Endothelial cell of umbilical vein (primary cell): Measurements from ENCODE around the gene GALNT12. TPM values are rescaled to one million over a fixed set of nuclear protein-coding genes. Genes with fewer than 3 reads are reported as not detected.

ENCODE experiments used
- BruUV-seq: library from RNA; stranded (reverse); fragments of 400-500 nt; replicated peaks from 2 replicates; lab custom pipeline; 2021; lab: Mats Ljungman, UMichigan
- CTCF ChIA-PET: fragments of 300-600, 350-600 bp; sonication (Branson Sonifier 250); formaldehyde crosslinking; loops from one replicate; lab custom pipeline; 2021; ENCODE audit warnings: antibody characterized with exemption, inconsistent platforms; lab: Charles Lee
- POLR2A ChIA-PET: fragments of 300-600, 350-600 bp; sonication (Branson Sonifier 250); formaldehyde crosslinking; loops from one replicate; lab custom pipeline; 2021; ENCODE audit warnings: antibody characterized with exemption, inconsistent platforms; lab: Charles Lee
- DNase-seq: peaks from one replicate; pipeline ENCODE4 v3.0.0-alpha.2; 2011; ENCODE audit warnings: low read depth, low spot score
- FAIRE-seq: peaks from 2 replicates; lab custom pipeline; 2011; peaks lifted over from hg19 to GRCh38; lab: Jason Lieb, UNC
- H2AFZ ChIP-seq: 2 replicates; pipeline ENCODE4 v1.6.0; 2012; ENCODE audit warnings: low read depth, low read length, control low read depth, inconsistent platforms
- H3K27ac ChIP-seq: 2 replicates; pipeline ENCODE4 v1.5.1; 2011; ENCODE audit warnings: low read depth, mild to moderate bottlenecking, control low read depth, low read length, moderate library complexity; ENCODE audit not compliant: insufficient read depth
- H3K27me3 ChIP-seq, 2 experiments: 2 replicates each; pipeline versions ENCODE4 v1.6.0 to v1.6.1; 2011; ENCODE audit warnings: low read length in 2 of 2, mixed read lengths in 1 of 2; ENCODE audit not compliant: control insufficient read depth in 2 of 2, insufficient read depth in 2 of 2
- H3K36me3 ChIP-seq, 2 experiments: 2 replicates in 1 of 2; 3 replicates in 1 of 2; pipeline ENCODE4 v1.5.1; 2011; ENCODE audit warnings: low read length in 2 of 2, mild to moderate bottlenecking in 1 of 2, moderate library complexity in 1 of 2; ENCODE audit not compliant: control insufficient read depth in 2 of 2, insufficient read depth in 2 of 2; ENCODE audit errors: extremely low read depth in 1 of 2
- H3K4me1 ChIP-seq: 3 replicates; pipeline ENCODE4 v1.5.1; 2011; ENCODE audit warnings: mild to moderate bottlenecking, low read length; ENCODE audit not compliant: control insufficient read depth, insufficient read depth; ENCODE audit errors: extremely low read depth
- H3K4me2 ChIP-seq: 2 replicates; pipeline ENCODE4 v1.6.1; 2011; ENCODE audit warnings: low read length, control low read depth, mixed read lengths; ENCODE audit not compliant: insufficient read depth
- H3K4me3 ChIP-seq, 3 experiments: fragments of 200-600 bp in 1 of 3; sonication (generic), shearing (Covaris generic) in 1 of 3; replicated peaks in 1 of 3; 2 replicates each; pipeline ENCODE4 v1.5.1; 2011 to 2016; ENCODE audit warnings: control low read depth in 3 of 3, low read length in 3 of 3, mild to moderate bottlenecking in 2 of 3, inconsistent platforms in 1 of 3, low read depth in 1 of 3, moderate library complexity in 1 of 3; ENCODE audit not compliant: insufficient read depth in 1 of 3
- H3K79me2 ChIP-seq: 2 replicates; pipeline ENCODE4 v1.6.0; 2012; ENCODE audit warnings: low read length, inconsistent platforms; ENCODE audit not compliant: control insufficient read depth, insufficient read depth
- H3K9ac ChIP-seq: replicated peaks from 2 replicates; pipeline ENCODE3; 2011; ENCODE audit warnings: low read length, control low read depth; ENCODE audit not compliant: insufficient read depth; ENCODE audit errors: extremely low read depth
- H3K9me1 ChIP-seq: replicated peaks from 3 replicates; pipeline ENCODE4 v1.6.0; 2011; ENCODE audit warnings: mild to moderate bottlenecking, low read length; ENCODE audit not compliant: control insufficient read depth, insufficient read depth; ENCODE audit errors: extremely low read depth
- H3K9me3 ChIP-seq: replicated peaks from 2 replicates; pipeline ENCODE4 v1.5.1; 2012; ENCODE audit warnings: low read length, inconsistent platforms; ENCODE audit not compliant: control insufficient read depth, insufficient read depth
- H4K20me1 ChIP-seq: replicated peaks from 2 replicates; pipeline ENCODE3; 2011; ENCODE audit warnings: mild to moderate bottlenecking, low read length; ENCODE audit not compliant: control insufficient read depth, insufficient read depth; ENCODE audit errors: extremely low read depth
- EZH2 ChIP-seq: IDR thresholded peaks from 2 replicates; pipeline ENCODE4 v1.6.1; 2012; ENCODE audit warnings: borderline replicate concordance, low read depth, mild to moderate bottlenecking, moderate library complexity, low read length, inconsistent platforms; ENCODE audit not compliant: severe bottlenecking
- FOS ChIP-seq: IDR thresholded peaks from 2 replicates; pipeline ENCODE4 v1.6.1; 2011; ENCODE audit warnings: mild to moderate bottlenecking, low read length, moderate library complexity, borderline replicate concordance; ENCODE audit not compliant: insufficient read depth
- GATA2 ChIP-seq: IDR thresholded peaks from 2 replicates; pipeline ENCODE4 v1.7.0; 2011; ENCODE audit warnings: low read depth, mild to moderate bottlenecking, moderate library complexity, mixed read lengths, low read length; ENCODE audit not compliant: insufficient read length, insufficient read depth
- JUN ChIP-seq: IDR thresholded peaks from 2 replicates; pipeline ENCODE4 v1.6.1; 2011; ENCODE audit warnings: borderline replicate concordance, low read depth; ENCODE audit not compliant: insufficient read length, insufficient read depth
- MYC ChIP-seq: IDR thresholded peaks from one replicate; pipeline ENCODE4 v1.6.1; 2011; ENCODE audit warnings: mild to moderate bottlenecking, low read depth, low read length
- POLR2A ChIP-seq: IDR thresholded peaks from 2 replicates; pipeline ENCODE4 v1.6.1; 2012; ENCODE audit warnings: low read depth, mild to moderate bottlenecking, control low read depth, low read length
- POLR2AphosphoS5 ChIP-seq: IDR thresholded peaks from 2 replicates; pipeline ENCODE4 v1.6.1; 2012; ENCODE audit warnings: low read depth, mild to moderate bottlenecking, control low read depth, low read length, moderate library complexity; ENCODE audit not compliant: insufficient read depth
- dilution Hi-C: fragments of 300-500 bp; cut with MboI; formaldehyde crosslinking; loops from one replicate; pipeline ENCODE4 v1.15.0; 2019; ENCODE audit warnings: low sequenced_read_pairs; ENCODE audit not compliant: extremely low pct_ligation_motif_present
- intact Hi-C: fragments of 100-400 bp; cut with micrococcal nuclease; formaldehyde crosslinking; loops from one replicate; pipeline ENCODE4 v1.10.0; 2022
- polyA plus RNA-seq, 4 experiments: library from polyadenylated mRNA; depleted of rRNA in 3 of 4; stranded (reverse) in 3 of 4; unstranded in 1 of 4; fragments of >200 nt; gene quantifications; 2 replicates each; pipeline versions ENCODE4 v1.2.1 to v1.2.3, GENCODE V29; 2011 to 2012; ENCODE audit warnings: missing spikeins in 1 of 4
- total RNA-seq: library from RNA; stranded (reverse); gene quantifications from 2 replicates; pipeline ENCODE4 v1.2.3, GENCODE V29; 2021
- TF ChIP-seq, protein P1 (sequence below), 2 donors: IDR thresholded peaks; 1 replicate in 1 of 2; 2 replicates in 1 of 2; pipeline ENCODE4 v1.5.1; 2011; ENCODE audit warnings: low read length in 2 of 2, mild to moderate bottlenecking in 2 of 2, moderate library complexity in 2 of 2, control low read depth in 1 of 2, inconsistent platforms in 1 of 2, low read depth in 1 of 2; ENCODE audit not compliant: insufficient read depth in 1 of 2; ENCODE audit errors: extremely low read depth in 1 of 2
- TF ChIP-seq, protein P2 (sequence below): IDR thresholded peaks from 2 replicates; pipeline ENCODE4 v1.6.1; 2011; ENCODE audit not compliant: insufficient read depth, insufficient read length

The GALNT12 gene
- total and polyA plus RNA-seq, 2 donors (not counting 3 experiments of a cell fraction or from before 2014, with no cell fraction given), result 0.26 to 0.44 TPM

DNA sequence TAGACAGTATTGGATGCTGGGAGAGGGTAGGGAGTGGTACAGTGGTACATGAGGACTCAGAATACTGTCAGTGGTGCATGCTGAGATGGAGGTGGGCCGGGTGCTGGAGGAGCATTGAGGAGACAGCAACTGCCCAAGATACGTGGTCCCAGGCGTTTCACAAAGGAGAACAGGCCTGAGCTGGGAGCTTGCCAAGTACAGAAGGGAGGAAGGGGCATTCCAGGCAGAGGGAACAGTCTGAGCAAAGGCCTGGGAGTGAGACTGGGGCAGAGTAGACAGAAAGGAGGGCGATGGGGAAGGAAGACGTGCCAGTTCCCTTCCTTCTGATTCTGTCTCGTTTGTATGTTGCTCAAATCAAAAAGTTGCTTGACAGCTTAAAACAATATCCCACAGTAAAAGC lies 15.2 kb downstream of the GALNT12 start:
- intact Hi-C loops, result no loop called here
- no peak overlapping the region for H3K9ac ChIP-seq
- no peaks in the 10 kb centered on the region for H3K9me1 ChIP-seq
- BruUV-seq, result no TSS peak
- no peaks in the 10 kb centered on the region for H4K20me1 ChIP-seq
- DNase-seq (no peak), FAIRE-seq (no peak)
- TF ChIP-seq, protein P1, sequence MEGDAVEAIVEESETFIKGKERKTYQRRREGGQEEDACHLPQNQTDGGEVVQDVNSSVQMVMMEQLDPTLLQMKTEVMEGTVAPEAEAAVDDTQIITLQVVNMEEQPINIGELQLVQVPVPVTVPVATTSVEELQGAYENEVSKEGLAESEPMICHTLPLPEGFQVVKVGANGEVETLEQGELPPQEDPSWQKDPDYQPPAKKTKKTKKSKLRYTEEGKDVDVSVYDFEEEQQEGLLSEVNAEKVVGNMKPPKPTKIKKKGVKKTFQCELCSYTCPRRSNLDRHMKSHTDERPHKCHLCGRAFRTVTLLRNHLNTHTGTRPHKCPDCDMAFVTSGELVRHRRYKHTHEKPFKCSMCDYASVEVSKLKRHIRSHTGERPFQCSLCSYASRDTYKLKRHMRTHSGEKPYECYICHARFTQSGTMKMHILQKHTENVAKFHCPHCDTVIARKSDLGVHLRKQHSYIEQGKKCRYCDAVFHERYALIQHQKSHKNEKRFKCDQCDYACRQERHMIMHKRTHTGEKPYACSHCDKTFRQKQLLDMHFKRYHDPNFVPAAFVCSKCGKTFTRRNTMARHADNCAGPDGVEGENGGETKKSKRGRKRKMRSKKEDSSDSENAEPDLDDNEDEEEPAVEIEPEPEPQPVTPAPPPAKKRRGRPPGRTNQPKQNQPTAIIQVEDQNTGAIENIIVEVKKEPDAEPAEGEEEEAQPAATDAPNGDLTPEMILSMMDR (IDR thresholded peaks at IDR 0.05; ENCODE audit: extremely low read depth in 1 of 2, insufficient read depth in 1 of 2, low read depth in 1 of 2, low read length in 2 of 2), result no peak
- no peak for TF ChIP-seq POLR2AphosphoS5
- TF ChIP-seq FOS, result no peak
- TF ChIP-seq GATA2, result no peak
- no peak for TF ChIP-seq JUN
- TF ChIP-seq, protein P2, sequence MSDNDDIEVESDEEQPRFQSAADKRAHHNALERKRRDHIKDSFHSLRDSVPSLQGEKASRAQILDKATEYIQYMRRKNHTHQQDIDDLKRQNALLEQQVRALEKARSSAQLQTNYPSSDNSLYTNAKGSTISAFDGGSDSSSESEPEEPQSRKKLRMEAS, result no peak
- TF ChIP-seq EZH2, result no peak
- TF ChIP-seq POLR2A, result no peak
- TF ChIP-seq MYC, result no peak
- dilution Hi-C loops, result no loop called here
- no peak overlapping the region for H3K27ac ChIP-seq
- no peaks in the 10 kb centered on the region for H3K79me2 ChIP-seq
- H3K27me3 ChIP-seq, result no peaks in the 10 kb centered on the region
- H3K9me3 ChIP-seq, result no peaks in the 10 kb centered on the region
- ChIA-PET POLR2A (no interaction called here), CTCF (no interaction called here)
- no peak overlapping the region for H2AFZ ChIP-seq
- no peaks in the 10 kb centered on the region for H3K4me1 ChIP-seq
- H3K36me3 ChIP-seq, result no peaks in the 10 kb centered on the region
- no peak overlapping the region for H3K4me3 ChIP-seq
- no peak overlapping the region for H3K4me2 ChIP-seq
